Heart left ventricle (tissue), 16 donors: ENCODE results near the gene NOCT. TPM values are rescaled to one million over a fixed set of nuclear protein-coding genes. Genes with fewer than 3 reads are reported as not detected.

ENCODE experiments used
- ATAC-seq, 4 donors: fragments of 200-7000 bp; cut with Tn5 transposase; one replicate each; pipeline ENCODE4 v1.9.1; 2020 to 2022; ENCODE audit warnings: moderate library complexity in 4 of 4, mild to moderate bottlenecking in 3 of 4, moderate number of reproducible peaks in 1 of 4
- DNase-seq, 5 donors: peaks; one replicate each; pipeline ENCODE4 v3.0.0-alpha.2; 2020
- H3K27ac ChIP-seq, 12 donors: fragments of 200-600 bp; sonication (generic) in 4 of 12; one replicate each; pipeline versions ENCODE4 v1.5.0 to v1.8.0; 2016 to 2022; ENCODE audit warnings: mild to moderate bottlenecking in 2 of 12
- H3K27me3 ChIP-seq, 9 donors: fragments of 200-600 bp; sonication (generic) in 2 of 9; one replicate each; pipeline versions ENCODE4 v1.5.1 to v1.8.0; 2016 to 2022; ENCODE audit warnings: mild to moderate bottlenecking in 3 of 9
- H3K36me3 ChIP-seq, 9 donors: fragments of 200-600 bp; sonication (generic) in 2 of 9; one replicate each; pipeline versions ENCODE4 v1.5.0 to v1.8.0; 2018 to 2022; ENCODE audit warnings: mild to moderate bottlenecking in 2 of 9
- H3K4me1 ChIP-seq, 12 donors: fragments of 200-600 bp; sonication (generic) in 4 of 12; one replicate each; pipeline versions ENCODE4 v1.5.0 to v1.8.0; 2016 to 2022; ENCODE audit warnings: mild to moderate bottlenecking in 3 of 12
- H3K4me3 ChIP-seq, 12 donors: fragments of 200-600 bp; sonication (generic) in 4 of 12; one replicate each; pipeline versions ENCODE4 v1.5.0 to v1.8.0; 2017 to 2022; ENCODE audit warnings: mild to moderate bottlenecking in 9 of 12, moderate library complexity in 4 of 12
- H3K9me3 ChIP-seq, 12 donors: fragments of 200-600 bp; sonication (generic) in 4 of 12; one replicate each; pipeline versions ENCODE4 v1.5.0 to v1.8.0; 2016 to 2022; ENCODE audit warnings: mild to moderate bottlenecking in 1 of 12
- CTCF ChIP-seq, 12 donors: fragments of 200-600 bp; sonication (generic) in 4 of 12; IDR thresholded peaks; one replicate each; pipeline versions ENCODE4 v1.5.0 to v1.8.0; 2018 to 2022; ENCODE audit warnings: antibody characterized with exemption in 12 of 12, mild to moderate bottlenecking in 5 of 12
- POLR2A ChIP-seq, 2 donors: fragments of 450-650 bp; IDR thresholded peaks; one replicate each; pipeline ENCODE4 v1.6.1; 2017; ENCODE audit warnings: antibody characterized with exemption in 2 of 2, mild to moderate bottlenecking in 2 of 2, moderate library complexity in 2 of 2
- WGBS, 4 donors: extraction: QIAGEN DNeasy Blood & Tissue Kit in 2 of 4; methylation state at CpG; one replicate each; pipeline versions ENCODE4 v1.1.5 to v1.1.7; 2013 to 2018; 5-methylcytosine and 5-hydroxymethylcytosine counted together
- intact Hi-C, 10 donors: fragments of 100-400 bp; cut with DNase I; formaldehyde crosslinking; loops; one replicate each; pipeline versions ENCODE4 v1.11.1 to v1.14.2; 2022
- polyA plus RNA-seq, 2 donors: library from polyadenylated mRNA; stranded (reverse); fragments of 200-250 nt; gene quantifications; one replicate each; pipeline ENCODE4 v1.2.3, GENCODE V29; 2013
- total RNA-seq, 9 donors: library from RNA; depleted of rRNA in 2 of 9; stranded (reverse); fragments of >200 nt in 2 of 9; fragmentation: NEBNext Ultra II Directional in 3 of 9; extraction: Animal tissue kit (Norgen Biotek cat#: 25700) in 3 of 9; gene quantifications; one replicate each; pipeline versions ENCODE4 v1.1.0 to v1.2.4, GENCODE V29; 2016 to 2023
- donor health status: ischemic (EF 13 %, LVEDD 7.1; RV severe dilation, severe dysfunction).
- donor health status: healthy with polysubstance abuse.
- donor health status: DM: no; HTN: yes; CAD: no.
- donor health status: DM: no; HTN: no; CAD: no.
- donor health status: ischemic (EF 25% LVEDD 6.9; RV normal size, moderate dysfunction).
- donor health status: ischemic (EF 25% LVEDD 5.7; RV mildly dilated, moderate dysfunction).
- donor health status: healthy.
- donor health status: DM: yes; HTN: yes; CAD: no.
- donor health status: ischemic (EF 35%, LVEDD 5.7; RV mildly dilated, moderate dysfunction).
- donor health status: nonischemic (EF 11% LVEDD 7.7; RV severe dilation, severe dysfunction).
- donor health status: DM: yes; HTN: yes; CAD: no.
- donor health status: PGD.
- donor health status: ischemic (EF 29% LVEDD 5.4; RV normal size, mild dysfunction).
- donor health status: nonischemic (EF 23%, LVEDD 6.1; RV moderate dilation, normal function).

NOCT gene
- total and polyA plus RNA-seq, 11 donors = 3.1 to 16.8 (median 8.5) TPM

DNA sequence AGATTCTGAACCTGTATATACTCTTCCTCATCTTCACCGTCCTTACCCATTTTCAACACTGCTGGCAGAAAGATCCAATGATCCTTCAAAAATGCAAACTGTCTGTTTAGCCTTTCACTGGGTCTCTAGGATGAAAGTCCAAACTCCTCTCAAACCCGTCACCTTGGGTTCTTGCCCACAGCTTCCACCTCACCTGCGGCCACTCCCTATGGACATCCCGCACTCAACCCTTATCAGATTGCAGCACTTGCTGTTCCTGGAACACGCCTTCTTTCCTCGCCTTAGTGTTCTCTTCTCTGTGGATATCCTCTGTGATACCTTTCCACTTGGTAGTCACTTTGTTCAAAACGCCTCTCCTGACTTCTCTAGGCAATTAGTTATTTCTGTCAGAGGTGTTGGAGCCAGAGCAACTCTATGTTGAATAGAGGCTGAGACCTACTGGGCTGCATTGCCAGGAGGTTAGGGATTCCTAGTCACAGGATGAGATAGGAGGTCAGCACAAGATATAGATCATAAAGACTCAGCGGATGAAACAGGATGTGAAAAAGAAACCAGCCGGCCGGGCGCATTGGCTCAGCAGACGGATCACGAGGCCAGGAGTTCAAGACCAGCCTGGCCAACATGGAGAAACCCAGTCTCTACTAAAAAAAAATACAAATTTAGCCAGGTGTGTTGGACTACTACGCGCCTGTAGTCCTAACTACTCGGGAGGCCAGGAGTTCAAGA, 4.2 kb upstream of the NOCT start:
- DNase-seq (no peak), ATAC-seq (no peak)
- no peak for TF ChIP-seq POLR2A (IDR thresholded peaks at IDR 0.05)
- TF ChIP-seq CTCF (IDR thresholded peaks at IDR 0.05) = no peak
- Histone ChIP-seq H3K27ac (no peak overlapping the region), H3K27me3 (no peaks in the 10 kb centered on the region), H3K4me3 (no peak overlapping the region), H3K36me3 (no peaks in the 10 kb centered on the region), H3K9me3 (peaks cover 0 to 8% (median 0%) of the 10 kb centered on the region in 12 donors), H3K4me1 (peaks cover 0 to 24% (median 13%) of the 10 kb centered on the region in 12 donors)
- 87 to 91% (median 90%) methylated on average over 16 of the region's 16 CpGs for WGBS, 4 donors
- intact Hi-C loops = no loop called here

- intact Hi-C loops = loop anchor here in 2 of 10 donors (5.0 kb wide), 1 partner anchor 163 kb away; the partner anchor contains the start of gene ELF2 (in 2 of the 2)
- H3K4me1 ChIP-seq = peaks cover 0 to 56% (median 13%) of the 10 kb centered on the region in 12 donors
- ATAC-seq (peak; percentile 2 to 55 (median 37)), DNase-seq (peak in 2 of 5 donors; percentile 27 to 30)
- peak overlapping the region in 11 of 12 donors; percentile 57 to 92 (median 75) for H3K4me3 ChIP-seq
- no peaks in the 10 kb centered on the region for H3K36me3 ChIP-seq
- no peaks in the 10 kb centered on the region for H3K27me3 ChIP-seq
- no peaks in the 10 kb centered on the region for H3K9me3 ChIP-seq
- H3K27ac ChIP-seq = peak overlapping the region; percentile 81 to 98 (median 92)
- TF ChIP-seq CTCF (IDR thresholded peaks at IDR 0.05) (no peak), POLR2A (IDR thresholded peaks at IDR 0.05) (no peak)
- WGBS, 4 donors = 14 to 21% (median 17%) methylated on average over 9 of the region's 9 CpGs
Measured at GRCh38 chr4:139014371-139015268, 961 bp upstream of the NOCT start.

DNA sequence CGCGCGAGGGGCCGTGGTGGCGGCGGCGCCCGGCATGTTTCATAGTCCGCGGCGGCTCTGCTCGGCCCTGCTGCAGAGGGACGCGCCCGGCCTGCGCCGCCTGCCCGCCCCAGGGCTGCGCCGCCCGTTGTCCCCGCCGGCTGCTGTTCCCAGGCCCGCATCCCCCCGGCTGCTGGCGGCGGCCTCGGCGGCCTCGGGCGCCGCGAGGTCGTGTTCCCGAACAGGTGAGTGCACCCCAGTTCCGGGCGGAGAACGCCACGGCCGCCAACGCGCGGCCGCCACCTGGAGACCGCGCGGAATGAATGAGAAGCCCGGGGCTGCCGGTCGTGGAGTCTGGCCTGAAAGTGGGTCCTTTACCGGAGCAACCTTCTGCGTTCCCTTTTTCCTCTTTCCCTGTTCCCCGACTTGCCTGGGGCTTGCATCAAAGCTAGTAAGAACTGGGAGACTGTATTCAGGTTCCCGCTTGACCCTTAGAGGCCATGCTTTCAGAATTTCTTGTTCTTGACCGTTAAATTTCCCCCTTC, 429 bp downstream of the NOCT start:
- ATAC-seq (peak in 1 of 4 donors; percentile 62), DNase-seq (peak in 4 of 5 donors; percentile 36 to 73 (median 40))
- Histone ChIP-seq H3K4me1 (peaks cover 0 to 65% (median 14%) of the 10 kb centered on the region in 12 donors), H3K27ac (peak overlapping the region; percentile 81 to 98 (median 92)), H3K36me3 (peaks cover 0 to 6% (median 0%) of the 10 kb centered on the region in 9 donors), H3K27me3 (no peaks in the 10 kb centered on the region), H3K4me3 (peak overlapping the region; percentile 57 to 92 (median 74)), H3K9me3 (no peaks in the 10 kb centered on the region)
- intact Hi-C loops = loop anchor here in 2 of 10 donors (5.0 kb wide), 1 partner anchor 161 kb away; the partner anchor contains the start of gene ELF2 (in 2 of the 2)
- WGBS, 4 donors = 1% methylated on average over 30 to 55 of the region's 55 CpGs
- TF ChIP-seq POLR2A (IDR thresholded peaks at IDR 0.05) (no peak), CTCF (IDR thresholded peaks at IDR 0.05) (peak in 2 of 12 donors; percentile 0 to 2)
